HepG2 (cell line): Measurements from ENCODE around the gene RPS2. TPM values are rescaled to one million over a fixed set of nuclear protein-coding genes. Genes with fewer than 3 reads are reported as not detected.
A peak's percentile ranks its signal among the peaks of the same experiment; 100 is the strongest.

ENCODE experiments used
- DNMT3B ChIP-seq: conservative IDR thresholded peaks from 2 replicates; pipeline ENCODE4 v1.6.1; 2016; ENCODE audit warnings: missing biosample characterization, control low read depth
- HDAC2 ChIP-seq: sonication (generic); formaldehyde crosslinking; IDR thresholded peaks from 2 replicates; pipeline ENCODE4 v1.4.0; 2020; ENCODE audit warnings: missing genetic modification reagents
- HOXD1 ChIP-seq: sonication (generic); formaldehyde crosslinking; IDR thresholded peaks from 2 replicates; pipeline ENCODE4 v1.5.0; 2020; ENCODE audit warnings: missing genetic modification reagents
- IRX3 ChIP-seq: sonication (generic); formaldehyde crosslinking; IDR thresholded peaks from 2 replicates; pipeline ENCODE4 v1.8.1; 2023; ENCODE audit warnings: mild to moderate bottlenecking, low read depth, missing genetic modification reagents, borderline replicate concordance
- KDM5A ChIP-seq: fragments of 200-600 bp; sonication (generic); IDR thresholded peaks from 2 replicates; pipeline ENCODE4 v1.7.0; 2018; ENCODE audit warnings: antibody characterized with exemption, mild to moderate bottlenecking, low read length, borderline replicate concordance
- KMT2A ChIP-seq: sonication (generic); formaldehyde crosslinking; IDR thresholded peaks from 2 replicates; pipeline ENCODE4 v1.4.0; 2020; ENCODE audit warnings: missing genetic modification reagents
- SETDB1 ChIP-seq: sonication (generic); formaldehyde crosslinking; IDR thresholded peaks from 2 replicates; pipeline ENCODE4 v1.5.1; 2020; ENCODE audit warnings: missing genetic modification reagents, mild to moderate bottlenecking, borderline replicate concordance
- SRSF1 ChIP-seq: fragments of 200-400 bp; formaldehyde crosslinking; optimal IDR thresholded peaks from 2 replicates; pipeline ENCODE3; 2017; ENCODE audit warnings: mild to moderate bottlenecking, low read depth, low read length, moderate library complexity
- TCF12 ChIP-seq, 2 experiments: fragments of 450-650 bp in 1 of 2; sonication (generic) in 1 of 2; formaldehyde crosslinking in 1 of 2; IDR thresholded peaks; 2 replicates each; pipeline versions ENCODE4 v1.6.1 to v1.8.0; 2017 to 2022; ENCODE audit warnings: antibody characterized with exemption in 1 of 2, mild to moderate bottlenecking in 1 of 2, missing genetic modification reagents in 1 of 2, moderate library complexity in 1 of 2
- ZBTB8A ChIP-seq: sonication (generic); formaldehyde crosslinking; IDR thresholded peaks from 2 replicates; pipeline ENCODE4 v1.4.0; 2020; ENCODE audit warnings: mild to moderate bottlenecking, low read depth, missing genetic modification reagents, borderline replicate concordance
- ZNF207 ChIP-seq: fragments of 450-650 bp; IDR thresholded peaks from 2 replicates; pipeline ENCODE4 v1.6.1; 2016; ENCODE audit warnings: antibody characterized with exemption, borderline replicate concordance
- ZNF235 ChIP-seq: sonication (generic); formaldehyde crosslinking; IDR thresholded peaks from 2 replicates; pipeline ENCODE4 v1.8.1; 2023; ENCODE audit warnings: mild to moderate bottlenecking, missing genetic modification reagents, borderline replicate concordance
- polyA plus RNA-seq, 8 experiments: library from polyadenylated mRNA; depleted of rRNA in 3 of 8; stranded (reverse) in 7 of 8; unstranded in 1 of 8; fragments of >200 nt; fragmentation: Illumina TruSeq in 4 of 8; extraction: Trizol in 4 of 8; gene quantifications; 2 replicates each; pipeline versions ENCODE4 v1.2.1 to v1.2.3, GENCODE V29; 2011 to 2016; ENCODE audit warnings: low read depth in 4 of 8, missing spikeins in 1 of 8, mixed read lengths in 1 of 8; ENCODE audit not compliant: insufficient read depth in 1 of 8
- total RNA-seq, 5 experiments: library from RNA; depleted of rRNA; stranded (reverse); fragments of >200 nt; fragmentation: Illumina TruSeq; extraction: Trizol; gene quantifications; 2 replicates each; pipeline ENCODE4 v1.2.3, GENCODE V29; 2016; ENCODE audit warnings: low read depth in 1 of 5
- TF ChIP-seq, protein P1 (sequence below): sonication (generic); formaldehyde crosslinking; IDR thresholded peaks from 2 replicates; pipeline ENCODE4 v1.5.0; 2020; ENCODE audit warnings: mild to moderate bottlenecking, missing genetic modification reagents, borderline replicate concordance
- TF ChIP-seq, protein P2 (sequence below): sonication (generic); formaldehyde crosslinking; IDR thresholded peaks from 2 replicates; pipeline ENCODE4 v1.5.0; 2020; ENCODE audit warnings: missing genetic modification reagents
- TF ChIP-seq, protein P3 (sequence below): sonication (generic); formaldehyde crosslinking; IDR thresholded peaks from 2 replicates; pipeline ENCODE4 v1.5.0; 2020; ENCODE audit warnings: missing genetic modification reagents, mild to moderate bottlenecking, borderline replicate concordance

Gene RPS2
- total and polyA plus RNA-seq, 2 of the 13 experiments (the other 11 are each of a cell fraction or from before 2014, with no cell fraction given): 1,908 to 4,514 TPM

DNA sequence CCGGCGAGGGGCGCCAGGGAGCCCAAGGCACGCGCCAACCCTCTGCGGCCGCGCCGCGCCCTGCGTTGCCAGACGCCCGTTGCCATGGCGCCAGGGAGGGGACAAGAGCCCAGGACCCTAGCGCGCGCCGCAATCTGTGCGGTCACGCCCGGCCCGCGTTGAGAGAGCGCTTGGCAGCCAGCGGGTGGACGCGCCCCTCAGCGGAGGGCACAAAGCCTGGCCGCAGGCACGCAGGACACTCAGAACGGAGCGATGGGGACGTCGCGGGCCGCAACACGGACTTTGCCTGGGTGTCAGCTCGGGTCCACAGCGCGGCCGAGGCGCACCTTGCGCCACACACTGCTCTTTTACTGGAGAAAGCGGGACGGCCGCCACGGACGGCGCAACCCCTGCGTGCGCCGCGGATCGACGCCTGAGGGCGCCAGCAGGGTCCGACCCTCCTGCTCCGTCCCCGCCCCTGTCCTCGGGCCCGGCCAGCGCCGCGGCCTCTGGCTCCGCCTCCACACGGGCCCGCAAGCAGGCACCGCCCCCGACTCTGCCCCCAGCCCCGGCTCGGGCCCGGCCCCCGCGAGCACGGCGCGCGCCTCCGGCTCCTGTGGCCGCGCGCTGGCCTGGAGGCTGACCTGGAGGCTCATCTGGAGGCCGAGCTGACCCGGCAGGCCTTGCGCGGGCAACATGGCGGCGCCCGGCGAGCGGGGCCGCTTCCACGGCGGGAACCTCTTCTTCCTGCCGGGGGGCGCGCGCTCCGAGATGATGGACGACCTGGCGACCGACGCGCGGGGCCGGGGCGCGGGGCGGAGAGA, 19.1 kb upstream of the RPS2 start, which contains the start of gene GFER (continued):
- TF ChIP-seq, protein P1, sequence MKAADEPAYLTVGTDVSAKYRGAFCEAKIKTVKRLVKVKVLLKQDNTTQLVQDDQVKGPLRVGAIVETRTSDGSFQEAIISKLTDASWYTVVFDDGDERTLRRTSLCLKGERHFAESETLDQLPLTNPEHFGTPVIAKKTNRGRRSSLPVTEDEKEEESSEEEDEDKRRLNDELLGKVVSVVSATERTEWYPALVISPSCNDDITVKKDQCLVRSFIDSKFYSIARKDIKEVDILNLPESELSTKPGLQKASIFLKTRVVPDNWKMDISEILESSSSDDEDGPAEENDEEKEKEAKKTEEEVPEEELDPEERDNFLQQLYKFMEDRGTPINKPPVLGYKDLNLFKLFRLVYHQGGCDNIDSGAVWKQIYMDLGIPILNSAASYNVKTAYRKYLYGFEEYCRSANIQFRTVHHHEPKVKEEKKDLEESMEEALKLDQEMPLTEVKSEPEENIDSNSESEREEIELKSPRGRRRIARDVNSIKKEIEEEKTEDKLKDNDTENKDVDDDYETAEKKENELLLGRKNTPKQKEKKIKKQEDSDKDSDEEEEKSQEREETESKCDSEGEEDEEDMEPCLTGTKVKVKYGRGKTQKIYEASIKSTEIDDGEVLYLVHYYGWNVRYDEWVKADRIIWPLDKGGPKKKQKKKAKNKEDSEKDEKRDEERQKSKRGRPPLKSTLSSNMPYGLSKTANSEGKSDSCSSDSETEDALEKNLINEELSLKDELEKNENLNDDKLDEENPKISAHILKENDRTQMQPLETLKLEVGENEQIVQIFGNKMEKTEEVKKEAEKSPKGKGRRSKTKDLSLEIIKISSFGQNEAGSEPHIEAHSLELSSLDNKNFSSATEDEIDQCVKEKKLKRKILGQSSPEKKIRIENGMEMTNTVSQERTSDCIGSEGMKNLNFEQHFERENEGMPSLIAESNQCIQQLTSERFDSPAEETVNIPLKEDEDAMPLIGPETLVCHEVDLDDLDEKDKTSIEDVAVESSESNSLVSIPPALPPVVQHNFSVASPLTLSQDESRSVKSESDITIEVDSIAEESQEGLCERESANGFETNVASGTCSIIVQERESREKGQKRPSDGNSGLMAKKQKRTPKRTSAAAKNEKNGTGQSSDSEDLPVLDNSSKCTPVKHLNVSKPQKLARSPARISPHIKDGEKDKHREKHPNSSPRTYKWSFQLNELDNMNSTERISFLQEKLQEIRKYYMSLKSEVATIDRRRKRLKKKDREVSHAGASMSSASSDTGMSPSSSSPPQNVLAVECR (CRISPR knock-in tag): peak; percentile 93
- TF ChIP-seq, protein P2, sequence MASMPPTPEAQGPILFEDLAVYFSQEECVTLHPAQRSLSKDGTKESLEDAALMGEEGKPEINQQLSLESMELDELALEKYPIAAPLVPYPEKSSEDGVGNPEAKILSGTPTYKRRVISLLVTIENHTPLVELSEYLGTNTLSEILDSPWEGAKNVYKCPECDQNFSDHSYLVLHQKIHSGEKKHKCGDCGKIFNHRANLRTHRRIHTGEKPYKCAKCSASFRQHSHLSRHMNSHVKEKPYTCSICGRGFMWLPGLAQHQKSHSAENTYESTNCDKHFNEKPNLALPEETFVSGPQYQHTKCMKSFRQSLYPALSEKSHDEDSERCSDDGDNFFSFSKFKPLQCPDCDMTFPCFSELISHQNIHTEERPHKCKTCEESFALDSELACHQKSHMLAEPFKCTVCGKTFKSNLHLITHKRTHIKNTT (CRISPR knock-in tag): no peak
- peak; percentile 74 for TF ChIP-seq KDM5A
- TF ChIP-seq DNMT3B (CRISPR knock-in tag): no peak
- TF ChIP-seq, protein P3, sequence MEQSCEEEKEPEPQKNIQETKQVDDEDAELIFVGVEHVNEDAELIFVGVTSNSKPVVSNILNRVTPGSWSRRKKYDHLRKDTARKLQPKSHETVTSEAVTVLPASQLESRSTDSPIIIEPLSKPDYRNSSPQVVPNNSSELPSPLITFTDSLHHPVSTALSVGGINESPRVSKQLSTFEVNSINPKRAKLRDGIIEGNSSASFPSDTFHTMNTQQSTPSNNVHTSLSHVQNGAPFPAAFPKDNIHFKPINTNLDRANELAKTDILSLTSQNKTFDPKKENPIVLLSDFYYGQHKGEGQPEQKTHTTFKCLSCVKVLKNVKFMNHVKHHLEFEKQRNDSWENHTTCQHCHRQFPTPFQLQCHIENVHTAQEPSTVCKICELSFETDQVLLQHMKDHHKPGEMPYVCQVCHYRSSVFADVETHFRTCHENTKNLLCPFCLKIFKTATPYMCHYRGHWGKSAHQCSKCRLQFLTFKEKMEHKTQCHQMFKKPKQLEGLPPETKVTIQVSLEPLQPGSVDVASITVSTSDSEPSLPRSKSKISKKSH (CRISPR knock-in tag): peak; percentile 81
- peak; percentile 82 for TF ChIP-seq HOXD1 (CRISPR knock-in tag)
- TF ChIP-seq SETDB1 (CRISPR knock-in tag): no peak
- TF ChIP-seq KMT2A: peak; percentile 5; the same call in 1 of the 2 replicates
- no peak for TF ChIP-seq ZNF207
- no peak; the same call in none of the 2 replicates for TF ChIP-seq ZNF235 (CRISPR knock-in tag)
- no peak for TF ChIP-seq TCF12 (IDR thresholded peaks at IDR 0.05)
- TF ChIP-seq TCF12 (CRISPR knock-in tag; IDR thresholded peaks at IDR 0.05): no peak
- TF ChIP-seq ZBTB8A: no peak
- TF ChIP-seq HDAC2 (CRISPR knock-in tag): peak; percentile 68
- 0 out of 2 replicates have a peak, but pooled peaks have one; percentile 27 for TF ChIP-seq IRX3 (CRISPR knock-in tag)
- no peak for TF ChIP-seq SRSF1
